Thyroid gland (tissue), 4 donors: ENCODE data around the gene LFNG. TPM values are rescaled to one million over a fixed set of nuclear protein-coding genes. Genes with fewer than 3 reads are reported as not detected.

Source experiments
- DNase-seq, 2 donors: peaks; one replicate each; pipeline ENCODE4 v3.0.0-alpha.2; 2019
- H3K27ac ChIP-seq, 3 donors: fragments of 200-600 bp; sonication (generic); 1 replicate in 2 of 3; 2 replicates in 1 of 3; pipeline ENCODE4 v1.5.1; 2016 to 2019; ENCODE audit warnings: mild to moderate bottlenecking in 1 of 3, moderate library complexity in 1 of 3
- H3K27me3 ChIP-seq: fragments of 200-600 bp; sonication (generic); one replicate; pipeline ENCODE4 v1.5.1; 2019
- H3K36me3 ChIP-seq, 2 donors: fragments of 200-600 bp; sonication (generic); one replicate each; pipeline ENCODE4 v1.5.1; 2016 to 2019
- H3K4me1 ChIP-seq, 2 donors: fragments of 200-600 bp; sonication (generic); one replicate each; pipeline ENCODE4 v1.5.1; 2017 to 2019
- H3K4me3 ChIP-seq, 3 donors: fragments of 200-600 bp; sonication (generic); replicated peaks in 1 of 3; 1 replicate in 2 of 3; 2 replicates in 1 of 3; pipeline ENCODE4 v1.5.1; 2016; ENCODE audit warnings: mild to moderate bottlenecking in 1 of 3
- H3K9me3 ChIP-seq: fragments of 200-600 bp; sonication (generic); one replicate; pipeline ENCODE4 v1.5.1; 2017
- POLR2A ChIP-seq, 2 donors: fragments of 450-650 bp; IDR thresholded peaks; one replicate each; pipeline ENCODE4 v1.6.1; 2017; ENCODE audit warnings: antibody characterized with exemption in 2 of 2, mild to moderate bottlenecking in 2 of 2, moderate library complexity in 1 of 2
- WGBS, 2 donors: methylation state at CpG; one replicate each; pipeline ENCODE4 v1.1.5; 2017; 5-methylcytosine and 5-hydroxymethylcytosine counted together
- intact Hi-C: fragments of 100-400 bp; cut with DNase I; formaldehyde crosslinking; loops from one replicate; pipeline ENCODE4 v1.15.1; 2023
- total RNA-seq, 4 donors: library from RNA; depleted of rRNA; stranded (reverse); fragments of >200 nt; gene quantifications; one replicate each; pipeline ENCODE4 v1.2.3, GENCODE V29; 2016
- TF ChIP-seq, protein P1 (sequence below), 6 experiments: fragments of 200-600 bp in 3 of 6; fragments of 450-650 bp in 3 of 6; sonication (generic) in 3 of 6; IDR thresholded peaks; one replicate each; pipeline ENCODE4 v1.5.1; 2016 to 2019; ENCODE audit warnings: antibody characterized with exemption in 6 of 6, mild to moderate bottlenecking in 2 of 6, inconsistent platforms in 1 of 6, moderate library complexity in 1 of 6

Gene LFNG
- total RNA-seq, 4 donors from 2014 or later = 3.8 to 6.1 (median 4.8) TPM

DNA sequence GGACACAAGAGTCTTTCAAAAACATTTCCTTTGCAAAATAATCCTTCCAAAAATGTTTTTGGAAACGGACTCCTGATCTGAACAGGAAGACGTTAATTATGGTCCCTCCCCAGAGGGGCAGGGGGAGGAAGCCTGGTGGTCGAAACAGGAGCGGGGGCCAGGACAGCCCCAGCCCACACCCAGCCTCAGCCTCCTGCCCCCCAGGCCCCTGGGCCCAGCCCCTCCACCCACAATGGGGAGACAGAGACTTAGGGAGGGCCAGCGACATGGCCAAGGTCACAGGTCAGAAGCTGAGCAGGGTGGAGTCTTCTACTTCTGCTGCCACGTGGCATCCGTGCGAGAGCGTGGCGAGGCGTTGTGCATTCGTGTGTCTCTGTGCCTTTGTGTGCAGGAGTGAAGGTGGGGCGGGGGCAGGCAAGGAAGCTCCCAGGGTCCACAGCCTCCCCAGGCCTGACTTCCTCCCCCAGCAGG lies 29.4 kb upstream of the LFNG start:
- DNase-seq = no peak

DNA sequence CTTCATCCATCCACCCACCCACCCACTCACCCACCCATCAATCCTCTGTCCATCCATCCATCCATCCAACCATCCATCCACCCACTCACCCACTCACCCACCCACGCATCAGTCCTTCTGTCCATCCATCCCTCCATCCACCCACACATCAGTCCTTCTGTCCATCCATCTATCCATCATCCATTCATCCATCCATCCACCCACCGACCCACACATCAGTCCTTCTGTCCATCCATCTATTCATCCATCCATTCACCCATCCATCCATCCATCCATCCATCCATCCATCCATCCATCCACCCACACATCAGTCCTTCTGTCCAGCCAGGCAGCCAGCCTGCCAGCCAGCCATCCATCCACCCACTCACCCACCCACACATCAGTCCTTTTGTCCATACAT lies 27.5 kb upstream of the LFNG start:
- DNase-seq = no peak
- H3K27me3 ChIP-seq = no peaks in the 10 kb centered on the region
- H3K4me1 ChIP-seq = peaks cover 3 to 43% of the 10 kb centered on the region in 2 donors
- no peaks in the 10 kb centered on the region for H3K9me3 ChIP-seq
- TF ChIP-seq, protein P1, sequence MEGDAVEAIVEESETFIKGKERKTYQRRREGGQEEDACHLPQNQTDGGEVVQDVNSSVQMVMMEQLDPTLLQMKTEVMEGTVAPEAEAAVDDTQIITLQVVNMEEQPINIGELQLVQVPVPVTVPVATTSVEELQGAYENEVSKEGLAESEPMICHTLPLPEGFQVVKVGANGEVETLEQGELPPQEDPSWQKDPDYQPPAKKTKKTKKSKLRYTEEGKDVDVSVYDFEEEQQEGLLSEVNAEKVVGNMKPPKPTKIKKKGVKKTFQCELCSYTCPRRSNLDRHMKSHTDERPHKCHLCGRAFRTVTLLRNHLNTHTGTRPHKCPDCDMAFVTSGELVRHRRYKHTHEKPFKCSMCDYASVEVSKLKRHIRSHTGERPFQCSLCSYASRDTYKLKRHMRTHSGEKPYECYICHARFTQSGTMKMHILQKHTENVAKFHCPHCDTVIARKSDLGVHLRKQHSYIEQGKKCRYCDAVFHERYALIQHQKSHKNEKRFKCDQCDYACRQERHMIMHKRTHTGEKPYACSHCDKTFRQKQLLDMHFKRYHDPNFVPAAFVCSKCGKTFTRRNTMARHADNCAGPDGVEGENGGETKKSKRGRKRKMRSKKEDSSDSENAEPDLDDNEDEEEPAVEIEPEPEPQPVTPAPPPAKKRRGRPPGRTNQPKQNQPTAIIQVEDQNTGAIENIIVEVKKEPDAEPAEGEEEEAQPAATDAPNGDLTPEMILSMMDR (IDR thresholded peaks at IDR 0.05) = no peak
- no peak for TF ChIP-seq POLR2A (IDR thresholded peaks at IDR 0.05)
- intact Hi-C loops = no loop called here
- no peak overlapping the region for H3K4me3 ChIP-seq
- no peak overlapping the region for H3K27ac ChIP-seq
- no peaks in the 10 kb centered on the region for H3K36me3 ChIP-seq
- WGBS, 2 donors = 94 to 100% methylated on average over 2 of the region's 2 CpGs

More for the DNA sequence above, 29.4 kb upstream of the LFNG start:
- Histone ChIP-seq H3K27ac (peak overlapping the region; percentile 44 to 61 (median 56)), H3K4me3 (no peak overlapping the region), H3K27me3 (no peaks in the 10 kb centered on the region), H3K9me3 (no peaks in the 10 kb centered on the region), H3K4me1 (peaks cover 3 to 43% of the 10 kb centered on the region in 2 donors), H3K36me3 (no peaks in the 10 kb centered on the region)
- 57 to 72% methylated on average over 9 to 12 of the region's 13 CpGs for WGBS, 2 donors
- TF ChIP-seq POLR2A (IDR thresholded peaks at IDR 0.05) = no peak
- TF ChIP-seq, protein P1 (IDR thresholded peaks at IDR 0.05) = no peak
- intact Hi-C loops = no loop called here

DNA sequence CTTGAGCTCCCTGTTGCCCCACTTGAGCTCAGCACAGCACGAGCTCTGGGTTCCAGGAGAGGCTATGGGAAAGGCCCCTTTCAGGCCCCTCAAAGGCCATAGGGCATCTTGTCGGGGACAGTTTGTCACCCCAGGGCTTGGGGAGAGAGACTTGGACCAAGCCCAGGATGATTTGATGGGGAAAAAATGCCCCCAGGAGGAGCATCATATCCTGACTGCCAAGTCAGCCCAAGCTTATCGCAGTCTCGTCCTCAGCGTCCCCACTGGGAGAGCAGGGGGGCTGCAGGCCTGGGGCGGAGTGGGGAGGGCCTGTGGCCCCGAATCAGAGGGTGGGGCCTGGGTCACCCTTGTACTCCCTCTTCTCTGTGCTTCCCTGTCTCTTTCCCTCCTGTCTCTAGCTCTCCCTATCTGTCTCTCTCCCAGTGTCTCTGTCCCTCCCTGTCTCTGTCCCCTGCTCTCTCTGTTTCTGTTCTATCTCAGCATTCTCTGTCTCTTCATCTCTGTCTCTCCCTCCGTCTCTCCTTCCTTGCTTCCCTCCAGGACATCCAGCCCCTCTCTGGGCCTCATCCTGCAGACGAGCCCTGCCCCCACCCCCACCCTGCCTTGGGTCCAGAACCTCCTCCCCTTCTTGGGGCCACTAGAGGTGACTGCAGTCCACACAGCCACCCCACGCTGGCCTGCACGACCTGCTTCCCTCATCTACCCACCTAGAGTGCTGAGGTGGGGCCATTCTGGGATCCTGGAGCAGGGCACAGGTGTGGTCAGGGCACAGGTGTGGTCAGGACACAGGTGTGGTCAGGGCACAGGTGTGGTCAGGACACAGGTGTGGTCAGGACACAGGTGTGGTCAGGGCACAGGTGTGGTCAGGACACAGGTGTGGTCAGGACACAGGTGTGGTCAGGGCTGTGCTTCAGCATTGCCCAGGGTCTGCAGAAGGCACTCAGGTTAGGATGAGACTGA lies 26.1 kb upstream of the LFNG start:
- Histone ChIP-seq H3K36me3 (no peaks in the 10 kb centered on the region), H3K27ac (no peak overlapping the region), H3K4me1 (peaks cover 3 to 34% of the 10 kb centered on the region in 2 donors), H3K4me3 (no peak overlapping the region), H3K9me3 (no peaks in the 10 kb centered on the region), H3K27me3 (no peaks in the 10 kb centered on the region)
- no peak for DNase-seq
- intact Hi-C loops = no loop called here
- no peak for TF ChIP-seq POLR2A (IDR thresholded peaks at IDR 0.05)
- WGBS, 2 donors = 47 to 57% methylated on average over 10 to 11 of the region's 11 CpGs

GRCh38 chr7:2494191-2495130 lies 25.1 kb upstream of the LFNG start:
- no peak overlapping the region for H3K27ac ChIP-seq
- TF ChIP-seq POLR2A (IDR thresholded peaks at IDR 0.05) = no peak
- TF ChIP-seq, protein P1 (IDR thresholded peaks at IDR 0.05) = no peak
- peaks cover 0 to 26% of the 10 kb centered on the region in 2 donors for H3K4me1 ChIP-seq
- H3K27me3 ChIP-seq = no peaks in the 10 kb centered on the region
- no peak for DNase-seq
- H3K4me3 ChIP-seq = no peak overlapping the region
- no peaks in the 10 kb centered on the region for H3K9me3 ChIP-seq
- 62 to 64% methylated on average over 17 of the region's 32 CpGs for WGBS, 2 donors
- no peaks in the 10 kb centered on the region for H3K36me3 ChIP-seq
- intact Hi-C loops = no loop called here
